Measurements from ENCODE around the gene CALM3. TPM values are rescaled to one million over a fixed set of nuclear protein-coding genes. Genes with fewer than 3 reads are reported as not detected.
"Not testable (repeated sequence)": the region's sequence is repeated elsewhere in the genome, so short reads cannot be mapped to it uniquely, and the experiment has no call there.

CALM3 gene
- polyA plus RNA-seq, 1 donor from 2014 or later, result 630 TPM

DNA sequence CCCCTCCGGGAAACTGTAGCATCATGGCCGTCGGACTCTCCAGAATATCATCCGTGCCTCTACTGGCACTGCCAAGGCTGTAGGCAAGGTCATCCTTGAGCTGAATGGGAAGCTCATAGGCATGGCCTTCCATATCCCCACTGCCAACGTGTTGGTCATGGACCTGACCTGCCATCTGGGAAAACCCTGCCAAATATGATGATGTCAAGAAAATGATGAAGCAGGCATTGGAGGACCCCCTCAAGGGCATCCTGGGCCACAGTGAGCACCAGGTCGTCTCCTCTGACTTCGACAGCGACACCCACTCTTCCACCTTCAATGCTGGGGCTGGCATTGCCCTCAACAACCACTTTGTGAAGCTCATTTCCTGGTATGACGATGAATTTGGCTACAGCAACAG lies 41.9 kb upstream of the CALM3 start:
- Histone ChIP-seq H3K9me3 (ENCODE audit: low read length) (no peaks in the 10 kb centered on the region), H3K27ac (ENCODE audit: low read length) (no peak overlapping the region), H3K4me3 (ENCODE audit: low read length) (no peak overlapping the region), H3K27me3 (ENCODE audit: insufficient read depth, low read depth, low read length) (no peaks in the 10 kb centered on the region), H3K36me3 (ENCODE audit: insufficient read depth, low read length) (no peaks in the 10 kb centered on the region), H3K4me2 (ENCODE audit: low read length) (no peak overlapping the region), H3K9ac (ENCODE audit: low read length) (no peak overlapping the region), H3K9me2 (ENCODE audit: insufficient read depth, low read length) (no peaks in the 10 kb centered on the region), H3K79me2 (replicated peaks; ENCODE audit: insufficient read depth, low read length) (no peaks in the 10 kb centered on the region), H4K20me1 (ENCODE audit: insufficient read depth) (no peaks in the 10 kb centered on the region), H2AFZ (ENCODE audit: low read depth, low read length) (no peak overlapping the region), H3F3A (ENCODE audit: insufficient read depth, low read length, poor library complexity, severe bottlenecking) (no peaks in the 10 kb centered on the region)
- TF ChIP-seq RAD21 (conservative IDR thresholded peaks at IDR 0.05) (no peak), EZH2 (IDR thresholded peaks at IDR 0.05; ENCODE audit: borderline replicate concordance, insufficient read depth, low read length, poor library complexity, severe bottlenecking) (no peak), EP300 (conservative IDR thresholded peaks at IDR 0.05; ENCODE audit: poor library complexity, severe bottlenecking) (no peak), POLR2AphosphoS5 (IDR thresholded peaks at IDR 0.05) (no peak), TAF1 (IDR thresholded peaks at IDR 0.05; ENCODE audit: low read depth) (no peak), SMC3 (conservative IDR thresholded peaks at IDR 0.05; ENCODE audit: poor library complexity) (no peak), MXI1 (conservative IDR thresholded peaks at IDR 0.05; ENCODE audit: poor library complexity, severe bottlenecking) (no peak)
- TF ChIP-seq, protein P1, sequence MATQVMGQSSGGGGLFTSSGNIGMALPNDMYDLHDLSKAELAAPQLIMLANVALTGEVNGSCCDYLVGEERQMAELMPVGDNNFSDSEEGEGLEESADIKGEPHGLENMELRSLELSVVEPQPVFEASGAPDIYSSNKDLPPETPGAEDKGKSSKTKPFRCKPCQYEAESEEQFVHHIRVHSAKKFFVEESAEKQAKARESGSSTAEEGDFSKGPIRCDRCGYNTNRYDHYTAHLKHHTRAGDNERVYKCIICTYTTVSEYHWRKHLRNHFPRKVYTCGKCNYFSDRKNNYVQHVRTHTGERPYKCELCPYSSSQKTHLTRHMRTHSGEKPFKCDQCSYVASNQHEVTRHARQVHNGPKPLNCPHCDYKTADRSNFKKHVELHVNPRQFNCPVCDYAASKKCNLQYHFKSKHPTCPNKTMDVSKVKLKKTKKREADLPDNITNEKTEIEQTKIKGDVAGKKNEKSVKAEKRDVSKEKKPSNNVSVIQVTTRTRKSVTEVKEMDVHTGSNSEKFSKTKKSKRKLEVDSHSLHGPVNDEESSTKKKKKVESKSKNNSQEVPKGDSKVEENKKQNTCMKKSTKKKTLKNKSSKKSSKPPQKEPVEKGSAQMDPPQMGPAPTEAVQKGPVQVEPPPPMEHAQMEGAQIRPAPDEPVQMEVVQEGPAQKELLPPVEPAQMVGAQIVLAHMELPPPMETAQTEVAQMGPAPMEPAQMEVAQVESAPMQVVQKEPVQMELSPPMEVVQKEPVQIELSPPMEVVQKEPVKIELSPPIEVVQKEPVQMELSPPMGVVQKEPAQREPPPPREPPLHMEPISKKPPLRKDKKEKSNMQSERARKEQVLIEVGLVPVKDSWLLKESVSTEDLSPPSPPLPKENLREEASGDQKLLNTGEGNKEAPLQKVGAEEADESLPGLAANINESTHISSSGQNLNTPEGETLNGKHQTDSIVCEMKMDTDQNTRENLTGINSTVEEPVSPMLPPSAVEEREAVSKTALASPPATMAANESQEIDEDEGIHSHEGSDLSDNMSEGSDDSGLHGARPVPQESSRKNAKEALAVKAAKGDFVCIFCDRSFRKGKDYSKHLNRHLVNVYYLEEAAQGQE (IDR thresholded peaks at IDR 0.05; ENCODE audit: borderline replicate concordance), result no peak
- TF ChIP-seq, protein P2, sequence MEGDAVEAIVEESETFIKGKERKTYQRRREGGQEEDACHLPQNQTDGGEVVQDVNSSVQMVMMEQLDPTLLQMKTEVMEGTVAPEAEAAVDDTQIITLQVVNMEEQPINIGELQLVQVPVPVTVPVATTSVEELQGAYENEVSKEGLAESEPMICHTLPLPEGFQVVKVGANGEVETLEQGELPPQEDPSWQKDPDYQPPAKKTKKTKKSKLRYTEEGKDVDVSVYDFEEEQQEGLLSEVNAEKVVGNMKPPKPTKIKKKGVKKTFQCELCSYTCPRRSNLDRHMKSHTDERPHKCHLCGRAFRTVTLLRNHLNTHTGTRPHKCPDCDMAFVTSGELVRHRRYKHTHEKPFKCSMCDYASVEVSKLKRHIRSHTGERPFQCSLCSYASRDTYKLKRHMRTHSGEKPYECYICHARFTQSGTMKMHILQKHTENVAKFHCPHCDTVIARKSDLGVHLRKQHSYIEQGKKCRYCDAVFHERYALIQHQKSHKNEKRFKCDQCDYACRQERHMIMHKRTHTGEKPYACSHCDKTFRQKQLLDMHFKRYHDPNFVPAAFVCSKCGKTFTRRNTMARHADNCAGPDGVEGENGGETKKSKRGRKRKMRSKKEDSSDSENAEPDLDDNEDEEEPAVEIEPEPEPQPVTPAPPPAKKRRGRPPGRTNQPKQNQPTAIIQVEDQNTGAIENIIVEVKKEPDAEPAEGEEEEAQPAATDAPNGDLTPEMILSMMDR (IDR thresholded peaks at IDR 0.05; ENCODE audit: poor library complexity, severe bottlenecking), result no peak

DNA sequence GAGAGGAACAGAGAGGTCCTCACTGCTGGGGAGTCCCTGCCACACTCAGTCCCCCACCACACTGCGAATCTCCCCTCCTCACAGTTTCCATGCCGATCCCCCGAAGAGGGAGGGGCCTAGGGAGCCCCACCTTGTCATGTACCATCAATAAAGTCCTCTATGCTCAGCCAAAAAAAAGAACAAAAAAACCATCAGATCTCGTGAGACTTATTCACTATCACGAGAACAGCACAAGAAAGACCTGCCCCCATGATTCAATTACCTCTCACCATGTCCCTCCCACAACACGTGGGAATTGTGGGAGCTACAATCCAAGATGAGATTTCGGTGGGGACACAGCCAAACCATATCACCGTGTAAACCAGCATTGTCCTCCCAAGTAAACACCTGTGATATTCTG lies 41.5 kb upstream of the CALM3 start:
- not testable (repeated sequence) for H4K20me1 ChIP-seq (ENCODE audit: insufficient read depth); H3K9me2 ChIP-seq (ENCODE audit: insufficient read depth, low read length); H3K27me3 ChIP-seq (ENCODE audit: insufficient read depth, low read depth, low read length); H3K4me2 ChIP-seq (ENCODE audit: low read length); H3K9me3 ChIP-seq (ENCODE audit: low read length); H3K4me3 ChIP-seq (ENCODE audit: low read length); H2AFZ ChIP-seq (ENCODE audit: low read depth, low read length); H3K79me2 ChIP-seq (replicated peaks; ENCODE audit: insufficient read depth, low read length); H3K27ac ChIP-seq (ENCODE audit: low read length); H3K36me3 ChIP-seq (ENCODE audit: insufficient read depth, low read length); H3F3A ChIP-seq (ENCODE audit: insufficient read depth, low read length, poor library complexity, severe bottlenecking); H3K9ac ChIP-seq (ENCODE audit: low read length)

DNA sequence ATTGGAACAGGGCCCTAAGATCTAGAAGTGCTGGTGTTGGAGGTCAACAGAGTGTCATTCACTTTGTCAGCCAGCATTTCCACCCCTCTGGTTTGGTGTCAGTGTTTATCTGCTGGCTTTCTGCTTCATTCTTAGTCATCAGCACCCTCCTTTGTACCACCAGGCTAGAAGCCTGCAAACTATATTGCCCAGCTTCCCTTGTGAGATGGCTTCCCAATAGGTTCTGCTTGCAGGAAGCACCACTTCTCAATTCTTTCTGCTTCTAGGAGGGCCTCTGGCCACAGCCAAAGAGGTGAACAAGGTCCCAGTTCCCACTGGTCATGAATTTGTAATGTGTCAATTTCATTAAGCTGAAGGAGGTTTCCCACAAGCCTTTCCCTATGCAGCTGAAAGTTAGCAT lies 36.4 kb upstream of the CALM3 start:
- H2AFZ ChIP-seq (ENCODE audit: low read depth, low read length), result no peak overlapping the region
- TF ChIP-seq POLR2AphosphoS5 (IDR thresholded peaks at IDR 0.05) (no peak), MXI1 (conservative IDR thresholded peaks at IDR 0.05; ENCODE audit: poor library complexity, severe bottlenecking) (no peak), EZH2 (IDR thresholded peaks at IDR 0.05; ENCODE audit: borderline replicate concordance, insufficient read depth, low read length, poor library complexity, severe bottlenecking) (no peak), EP300 (conservative IDR thresholded peaks at IDR 0.05; ENCODE audit: poor library complexity, severe bottlenecking) (no peak), SMC3 (conservative IDR thresholded peaks at IDR 0.05; ENCODE audit: poor library complexity) (no peak), RAD21 (conservative IDR thresholded peaks at IDR 0.05) (no peak), TAF1 (IDR thresholded peaks at IDR 0.05; ENCODE audit: low read depth) (no peak)
- TF ChIP-seq, protein P2 (IDR thresholded peaks at IDR 0.05; ENCODE audit: poor library complexity, severe bottlenecking), result no peak
- TF ChIP-seq, protein P1 (IDR thresholded peaks at IDR 0.05; ENCODE audit: borderline replicate concordance), result no peak
- no peaks in the 10 kb centered on the region for H3K9me2 ChIP-seq (ENCODE audit: insufficient read depth, low read length)
- no peak overlapping the region for H3K4me3 ChIP-seq (ENCODE audit: low read length)
- no peaks in the 10 kb centered on the region for H3K36me3 ChIP-seq (ENCODE audit: insufficient read depth, low read length)
- no peak overlapping the region for H3K27ac ChIP-seq (ENCODE audit: low read length)
- H3F3A ChIP-seq (ENCODE audit: insufficient read depth, low read length, poor library complexity, severe bottlenecking), result no peaks in the 10 kb centered on the region
- H4K20me1 ChIP-seq (ENCODE audit: insufficient read depth), result no peaks in the 10 kb centered on the region
- peaks cover 2% of the 10 kb centered on the region for H3K9me3 ChIP-seq (ENCODE audit: low read length)
- no peak overlapping the region for H3K4me2 ChIP-seq (ENCODE audit: low read length)
- H3K79me2 ChIP-seq (replicated peaks; ENCODE audit: insufficient read depth, low read length), result no peaks in the 10 kb centered on the region
- H3K9ac ChIP-seq (ENCODE audit: low read length), result no peak overlapping the region
- no peaks in the 10 kb centered on the region for H3K27me3 ChIP-seq (ENCODE audit: insufficient read depth, low read depth, low read length)
